Measurements from ENCODE around the gene CLCN2.

The CLCN2 gene

GRCh38 chr3:184382326-184383032, 21.1 kb upstream of the CLCN2 start:
- no peak overlapping the region for H2AK5ac ChIP-seq (ENCODE audit: low read length)
- no peak overlapping the region for H3K4me3 ChIP-seq (ENCODE audit: low read length)
- H2BK120ac ChIP-seq (ENCODE audit: low read depth, low read length): no peak overlapping the region
- H3K18ac ChIP-seq (ENCODE audit: low read length): no peak overlapping the region
- WGBS (ENCODE audit: extremely low coverage, insufficient coverage, low lambda C conversion rate): no CpG with 5 or more reads among the region's 16 CpGs
- peaks cover 7% of the 10 kb centered on the region for H3K4me1 ChIP-seq (ENCODE audit: control insufficient read depth, low read depth, low read length)
- no peak overlapping the region for H3K9ac ChIP-seq (ENCODE audit: low read length)
- H3K27ac ChIP-seq (ENCODE audit: low read depth, low read length): no peak overlapping the region
- H4K5ac ChIP-seq (ENCODE audit: low read length): no peak overlapping the region
- H3K4ac ChIP-seq (ENCODE audit: low read depth, low read length): no peak overlapping the region
- no peak overlapping the region for H3K56ac ChIP-seq (ENCODE audit: low read length)
- H3K36me3 ChIP-seq (ENCODE audit: control insufficient read depth, insufficient read depth, low read length): no peaks in the 10 kb centered on the region
- H3K4me2 ChIP-seq (ENCODE audit: low read length): no peak overlapping the region
- H2BK15ac ChIP-seq (replicated peaks; ENCODE audit: low read depth): no peak overlapping the region
- H3K23ac ChIP-seq (ENCODE audit: low read length): no peak overlapping the region
- no peaks in the 10 kb centered on the region for H3K79me2 ChIP-seq (ENCODE audit: control insufficient read depth, insufficient read depth, low read length)
- H2BK5ac ChIP-seq (ENCODE audit: low read length): no peak overlapping the region
- DNase-seq: no peak
- H4K8ac ChIP-seq (ENCODE audit: low read depth, low read length): no peak overlapping the region
- H3K79me1 ChIP-seq (ENCODE audit: low read length): no peaks in the 10 kb centered on the region
- peaks cover 8% of the 10 kb centered on the region for H3K27me3 ChIP-seq (ENCODE audit: insufficient read depth, low read length, poor library complexity)

GRCh38 chr3:184381261-184382224, 20.1 kb upstream of the CLCN2 start:
- no peak overlapping the region for H3K4ac ChIP-seq (ENCODE audit: low read depth, low read length)
- H4K8ac ChIP-seq (ENCODE audit: low read depth, low read length): no peak overlapping the region
- no peak overlapping the region for H2BK15ac ChIP-seq (replicated peaks; ENCODE audit: low read depth)
- no CpG with 5 or more reads among the region's 55 CpGs for WGBS (ENCODE audit: extremely low coverage, insufficient coverage, low lambda C conversion rate)
- H4K5ac ChIP-seq (ENCODE audit: low read length): no peak overlapping the region
- DNase-seq: peak; percentile 80
- H2BK5ac ChIP-seq (ENCODE audit: low read length): no peak overlapping the region
- H3K4me2 ChIP-seq (ENCODE audit: low read length): peak overlapping the region; percentile 92
- no peak overlapping the region for H3K27ac ChIP-seq (ENCODE audit: low read depth, low read length)
- no peak overlapping the region for H2AK5ac ChIP-seq (ENCODE audit: low read length)
- H3K27me3 ChIP-seq (ENCODE audit: insufficient read depth, low read length, poor library complexity): peaks cover 8% of the 10 kb centered on the region
- no peak overlapping the region for H3K4me3 ChIP-seq (ENCODE audit: low read length)
- H3K23ac ChIP-seq (ENCODE audit: low read length): peak overlapping the region; percentile 66
- H2BK120ac ChIP-seq (ENCODE audit: low read depth, low read length): no peak overlapping the region
- peaks cover 7% of the 10 kb centered on the region for H3K4me1 ChIP-seq (ENCODE audit: control insufficient read depth, low read depth, low read length)
- no peaks in the 10 kb centered on the region for H3K79me2 ChIP-seq (ENCODE audit: control insufficient read depth, insufficient read depth, low read length)
- peak overlapping the region; percentile 34 for H3K9ac ChIP-seq (ENCODE audit: low read length)
- H3K79me1 ChIP-seq (ENCODE audit: low read length): no peaks in the 10 kb centered on the region
- H3K18ac ChIP-seq (ENCODE audit: low read length): no peak overlapping the region
- H3K36me3 ChIP-seq (ENCODE audit: control insufficient read depth, insufficient read depth, low read length): no peaks in the 10 kb centered on the region
- H3K56ac ChIP-seq (ENCODE audit: low read length): peak overlapping the region; percentile 49

DNA sequence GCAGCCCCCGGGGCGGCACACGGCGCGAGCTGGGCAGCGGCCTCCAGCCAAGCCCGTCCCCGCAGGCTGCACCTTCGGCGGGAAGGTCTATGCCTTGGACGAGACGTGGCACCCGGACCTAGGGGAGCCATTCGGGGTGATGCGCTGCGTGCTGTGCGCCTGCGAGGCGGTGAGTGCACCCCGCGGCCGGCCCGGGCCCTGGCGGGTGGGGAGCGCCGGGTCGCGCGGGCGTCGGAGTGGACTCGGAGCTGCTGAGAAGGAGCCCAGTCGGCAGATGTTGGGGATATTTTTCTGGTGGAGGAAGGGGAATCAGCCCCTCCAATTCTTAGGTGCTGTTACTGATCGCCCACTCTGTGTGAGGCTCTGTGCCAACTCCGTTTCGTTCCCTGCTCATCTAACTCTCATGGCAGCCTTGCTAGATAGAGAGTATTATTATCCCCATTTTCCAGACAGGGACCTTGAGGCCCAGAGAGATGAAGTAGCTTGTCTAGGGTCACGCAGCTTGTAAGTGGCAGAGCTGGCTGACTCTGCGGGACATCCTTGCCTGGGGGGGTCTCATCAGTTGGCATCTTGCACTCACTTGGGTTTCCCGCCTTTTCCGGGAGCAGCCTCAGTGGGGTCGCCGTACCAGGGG, 19.3 kb upstream of the CLCN2 start:
- Histone ChIP-seq H3K9ac (ENCODE audit: low read length) (peak overlapping the region; percentile 34), H3K18ac (ENCODE audit: low read length) (no peak overlapping the region), H3K27ac (ENCODE audit: low read depth, low read length) (no peak overlapping the region), H4K5ac (ENCODE audit: low read length) (no peak overlapping the region), H2AK5ac (ENCODE audit: low read length) (no peak overlapping the region), H3K36me3 (ENCODE audit: control insufficient read depth, insufficient read depth, low read length) (no peaks in the 10 kb centered on the region), H3K27me3 (ENCODE audit: insufficient read depth, low read length, poor library complexity) (peaks cover 8% of the 10 kb centered on the region), H3K79me2 (ENCODE audit: control insufficient read depth, insufficient read depth, low read length) (no peaks in the 10 kb centered on the region), H3K23ac (ENCODE audit: low read length) (no peak overlapping the region), H2BK5ac (ENCODE audit: low read length) (no peak overlapping the region), H2BK120ac (ENCODE audit: low read depth, low read length) (no peak overlapping the region), H2BK15ac (replicated peaks; ENCODE audit: low read depth) (no peak overlapping the region), H3K4me3 (ENCODE audit: low read length) (peak overlapping the region; percentile 30), H4K8ac (ENCODE audit: low read depth, low read length) (no peak overlapping the region), H3K4ac (ENCODE audit: low read depth, low read length) (no peak overlapping the region), H3K56ac (ENCODE audit: low read length) (peak overlapping the region; percentile 60), H3K4me1 (ENCODE audit: control insufficient read depth, low read depth, low read length) (peaks cover 7% of the 10 kb centered on the region), H3K79me1 (ENCODE audit: low read length) (no peaks in the 10 kb centered on the region), H3K4me2 (ENCODE audit: low read length) (peak overlapping the region; percentile 92)
- WGBS (ENCODE audit: extremely low coverage, insufficient coverage, low lambda C conversion rate): no CpG with 5 or more reads among the region's 42 CpGs
- DNase-seq: no peak

- H3K79me1 ChIP-seq (ENCODE audit: low read length): no peaks in the 10 kb centered on the region
- no peak overlapping the region for H3K27ac ChIP-seq (ENCODE audit: low read depth, low read length)
- H3K4me3 ChIP-seq (ENCODE audit: low read length): peak overlapping the region; percentile 34
- H4K8ac ChIP-seq (ENCODE audit: low read depth, low read length): no peak overlapping the region
- H3K18ac ChIP-seq (ENCODE audit: low read length): peak overlapping the region; percentile 89
- H3K23ac ChIP-seq (ENCODE audit: low read length): no peak overlapping the region
- WGBS (ENCODE audit: extremely low coverage, insufficient coverage, low lambda C conversion rate): no CpG with 5 or more reads among the region's 62 CpGs
- peak overlapping the region; percentile 92 for H3K4me2 ChIP-seq (ENCODE audit: low read length)
- H3K4ac ChIP-seq (ENCODE audit: low read depth, low read length): no peak overlapping the region
- peaks cover 8% of the 10 kb centered on the region for H3K27me3 ChIP-seq (ENCODE audit: insufficient read depth, low read length, poor library complexity)
- no peaks in the 10 kb centered on the region for H3K79me2 ChIP-seq (ENCODE audit: control insufficient read depth, insufficient read depth, low read length)
- no peak overlapping the region for H2AK5ac ChIP-seq (ENCODE audit: low read length)
- H4K5ac ChIP-seq (ENCODE audit: low read length): no peak overlapping the region
- peak overlapping the region; percentile 34 for H3K9ac ChIP-seq (ENCODE audit: low read length)
- peaks cover 7% of the 10 kb centered on the region for H3K4me1 ChIP-seq (ENCODE audit: control insufficient read depth, low read depth, low read length)
- H2BK15ac ChIP-seq (replicated peaks; ENCODE audit: low read depth): no peak overlapping the region
- peak; percentile 67 for DNase-seq
- H3K36me3 ChIP-seq (ENCODE audit: control insufficient read depth, insufficient read depth, low read length): no peaks in the 10 kb centered on the region
- no peak overlapping the region for H2BK120ac ChIP-seq (ENCODE audit: low read depth, low read length)
- no peak overlapping the region for H2BK5ac ChIP-seq (ENCODE audit: low read length)
- H3K56ac ChIP-seq (ENCODE audit: low read length): peak overlapping the region; percentile 60
Observed at GRCh38 chr3:184380185-184380626, 18.8 kb upstream of the CLCN2 start.

GRCh38 chr3:184379358-184380184, 18.2 kb upstream of the CLCN2 start, which contains the start of gene CHRD:
Gene CHRD, plus strand, starts transcription at chr3:184380054. Its CDS starts 265 bp downstream, at chr3:184380319.
- H3K4me2 ChIP-seq (ENCODE audit: low read length): peak within 1 kb of the TSS; percentile 92
- H2BK15ac ChIP-seq (replicated peaks; ENCODE audit: low read depth): no peak within 1 kb of the TSS
- no peak within 1 kb of the TSS for H2BK5ac ChIP-seq (ENCODE audit: low read length)
- no peaks in the 10 kb centered on the region for H3K79me2 ChIP-seq (ENCODE audit: control insufficient read depth, insufficient read depth, low read length)
- H3K4me1 ChIP-seq (ENCODE audit: control insufficient read depth, low read depth, low read length): peaks cover 7% of the 10 kb centered on the region
- peak within 1 kb of the TSS; percentile 34 for H3K4me3 ChIP-seq (ENCODE audit: low read length)
- no peaks in the 10 kb centered on the region for H3K36me3 ChIP-seq (ENCODE audit: control insufficient read depth, insufficient read depth, low read length)
- peak within 1 kb of the TSS; percentile 74 for H3K56ac ChIP-seq (ENCODE audit: low read length)
- H3K9ac ChIP-seq (ENCODE audit: low read length): peak within 1 kb of the TSS; percentile 49
- no peak within 1 kb of the TSS for H4K8ac ChIP-seq (ENCODE audit: low read depth, low read length)
- H2AK5ac ChIP-seq (ENCODE audit: low read length): peak within 1 kb of the TSS; percentile 43
- H3K27ac ChIP-seq (ENCODE audit: low read depth, low read length): no peak within 1 kb of the TSS
- H3K18ac ChIP-seq (ENCODE audit: low read length): peak within 1 kb of the TSS; percentile 89
- H3K27me3 ChIP-seq (ENCODE audit: insufficient read depth, low read length, poor library complexity): peaks cover 8% of the 10 kb centered on the region
- no peak within 1 kb of the TSS for H3K23ac ChIP-seq (ENCODE audit: low read length)
- no peak within 1 kb of the TSS for H2BK120ac ChIP-seq (ENCODE audit: low read depth, low read length)
- H3K79me1 ChIP-seq (ENCODE audit: low read length): no peaks in the 10 kb centered on the region
- H4K5ac ChIP-seq (ENCODE audit: low read length): no peak within 1 kb of the TSS
- peak; percentile 30 for DNase-seq
- WGBS (ENCODE audit: extremely low coverage, insufficient coverage, low lambda C conversion rate): no CpG with 5 or more reads among the region's 71 CpGs
- no peak within 1 kb of the TSS for H3K4ac ChIP-seq (ENCODE audit: low read depth, low read length)

All from mesendoderm (in vitro differentiated cells).